ENCODE measurements around the gene AKAP13. TPM values are rescaled to one million over a fixed set of nuclear protein-coding genes. Genes with fewer than 3 reads are reported as not detected.

The AKAP13 gene
- total RNA-seq, 1 donor from 2014 or later, result 450 TPM

DNA sequence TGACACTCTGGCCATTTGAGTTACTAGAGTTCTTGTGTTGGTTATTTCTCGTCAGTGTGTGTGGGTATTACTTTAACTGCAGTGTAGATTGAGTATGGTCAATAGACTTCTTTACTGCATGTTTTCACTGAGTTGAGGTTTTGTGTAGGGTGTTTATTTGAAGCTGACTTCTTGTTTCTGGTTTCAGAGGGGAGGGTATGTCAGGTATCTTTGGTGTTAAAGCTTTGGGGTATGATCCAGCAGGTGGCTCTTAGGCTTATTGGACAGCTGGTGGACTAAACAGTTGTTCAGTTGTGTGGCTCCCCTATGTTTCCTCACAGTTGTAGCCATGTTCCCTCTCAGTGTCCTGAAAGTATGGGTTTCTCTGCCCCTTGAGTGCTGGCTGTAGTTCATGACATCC is 72.0 kb downstream of the AKAP13 start:
- ATAC-seq (no peak), DNase-seq (no peak)
- H3K27me3 ChIP-seq, result no peaks in the 10 kb centered on the region
- intact Hi-C loops (cut with DNase I), result no loop called here
- peaks cover 7% of the 10 kb centered on the region for H3K9me3 ChIP-seq
- H3K27ac ChIP-seq, result no peak overlapping the region
- TF ChIP-seq, protein P1, sequence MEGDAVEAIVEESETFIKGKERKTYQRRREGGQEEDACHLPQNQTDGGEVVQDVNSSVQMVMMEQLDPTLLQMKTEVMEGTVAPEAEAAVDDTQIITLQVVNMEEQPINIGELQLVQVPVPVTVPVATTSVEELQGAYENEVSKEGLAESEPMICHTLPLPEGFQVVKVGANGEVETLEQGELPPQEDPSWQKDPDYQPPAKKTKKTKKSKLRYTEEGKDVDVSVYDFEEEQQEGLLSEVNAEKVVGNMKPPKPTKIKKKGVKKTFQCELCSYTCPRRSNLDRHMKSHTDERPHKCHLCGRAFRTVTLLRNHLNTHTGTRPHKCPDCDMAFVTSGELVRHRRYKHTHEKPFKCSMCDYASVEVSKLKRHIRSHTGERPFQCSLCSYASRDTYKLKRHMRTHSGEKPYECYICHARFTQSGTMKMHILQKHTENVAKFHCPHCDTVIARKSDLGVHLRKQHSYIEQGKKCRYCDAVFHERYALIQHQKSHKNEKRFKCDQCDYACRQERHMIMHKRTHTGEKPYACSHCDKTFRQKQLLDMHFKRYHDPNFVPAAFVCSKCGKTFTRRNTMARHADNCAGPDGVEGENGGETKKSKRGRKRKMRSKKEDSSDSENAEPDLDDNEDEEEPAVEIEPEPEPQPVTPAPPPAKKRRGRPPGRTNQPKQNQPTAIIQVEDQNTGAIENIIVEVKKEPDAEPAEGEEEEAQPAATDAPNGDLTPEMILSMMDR (IDR thresholded peaks at IDR 0.05), result no peak
- no peak overlapping the region for H3K4me3 ChIP-seq
- no peaks in the 10 kb centered on the region for H3K36me3 ChIP-seq
- H3K4me1 ChIP-seq, result peaks cover 4% of the 10 kb centered on the region

DNA sequence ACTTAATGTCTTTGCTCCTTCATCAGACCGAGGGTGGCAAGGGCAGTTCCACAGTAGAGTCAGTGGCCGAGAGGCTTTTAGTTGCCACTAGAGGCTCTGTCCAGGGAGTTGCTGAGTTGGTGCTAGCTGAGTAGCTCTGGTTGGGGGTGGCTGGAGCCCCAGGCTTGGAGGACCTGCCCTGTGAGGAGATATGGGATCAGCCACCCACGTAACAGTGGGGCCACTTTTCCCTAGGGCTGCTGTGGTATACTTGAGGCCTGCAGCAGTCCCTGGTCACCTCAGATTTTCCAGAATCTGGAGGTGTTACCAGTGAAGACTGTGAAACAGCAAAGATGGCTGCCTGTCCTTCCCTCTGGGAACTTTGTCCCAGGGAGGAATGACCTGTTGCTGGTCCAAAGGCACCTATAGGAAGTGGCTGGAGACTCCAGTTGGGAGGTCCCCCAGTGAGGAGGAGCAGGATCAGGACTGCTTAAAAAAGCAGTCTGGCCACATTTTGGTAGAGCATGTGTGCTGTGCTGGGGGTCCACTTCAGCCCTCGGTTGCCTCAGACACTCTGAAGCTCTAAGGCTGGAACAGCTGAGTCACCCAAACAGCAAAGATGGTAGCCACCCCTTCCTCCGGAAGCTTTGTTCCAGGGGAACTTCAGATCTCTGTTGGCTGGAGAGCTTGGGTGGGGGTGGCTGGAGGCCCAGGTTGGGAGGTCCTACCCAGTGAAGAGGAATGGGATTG is 72.9 kb downstream of the AKAP13 start:
- TF ChIP-seq, protein P1 (IDR thresholded peaks at IDR 0.05), result no peak
- Histone ChIP-seq H3K4me3 (no peak overlapping the region), H3K4me1 (peaks cover 4% of the 10 kb centered on the region), H3K36me3 (no peaks in the 10 kb centered on the region), H3K27ac (no peak overlapping the region), H3K27me3 (no peaks in the 10 kb centered on the region), H3K9me3 (peaks cover 7% of the 10 kb centered on the region)
- no peak for DNase-seq
- peak; percentile 39 for ATAC-seq
- intact Hi-C loops (cut with DNase I), result no loop called here

DNA sequence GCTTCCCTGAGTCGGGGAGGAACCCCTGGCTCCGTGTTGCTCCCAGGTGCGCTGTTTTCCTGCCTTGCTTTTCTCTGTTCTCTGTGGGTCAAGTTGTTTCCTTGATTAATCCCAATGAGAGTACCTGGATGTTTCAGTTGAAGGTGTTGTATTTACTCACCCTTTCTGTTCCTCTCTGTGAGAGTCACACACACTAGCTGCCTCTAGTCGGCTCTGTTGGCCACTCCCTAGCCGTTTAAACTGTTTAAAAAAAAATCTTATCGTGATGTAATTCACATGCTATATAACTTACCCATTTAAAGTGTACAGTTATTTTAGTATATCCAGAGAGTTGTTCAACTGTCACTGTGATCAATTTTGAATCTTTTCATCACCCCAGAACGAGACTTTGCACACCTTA is 74.0 kb downstream of the AKAP13 start:
- intact Hi-C loops (cut with DNase I), result no loop called here
- Histone ChIP-seq H3K27ac (no peak overlapping the region), H3K4me1 (peaks cover 4% of the 10 kb centered on the region), H3K4me3 (no peak overlapping the region), H3K27me3 (no peaks in the 10 kb centered on the region), H3K36me3 (no peaks in the 10 kb centered on the region), H3K9me3 (peaks cover 7% of the 10 kb centered on the region)
- DNase-seq, result no peak
- ATAC-seq, result peak; percentile 49
- TF ChIP-seq, protein P1 (IDR thresholded peaks at IDR 0.05), result no peak

DNA sequence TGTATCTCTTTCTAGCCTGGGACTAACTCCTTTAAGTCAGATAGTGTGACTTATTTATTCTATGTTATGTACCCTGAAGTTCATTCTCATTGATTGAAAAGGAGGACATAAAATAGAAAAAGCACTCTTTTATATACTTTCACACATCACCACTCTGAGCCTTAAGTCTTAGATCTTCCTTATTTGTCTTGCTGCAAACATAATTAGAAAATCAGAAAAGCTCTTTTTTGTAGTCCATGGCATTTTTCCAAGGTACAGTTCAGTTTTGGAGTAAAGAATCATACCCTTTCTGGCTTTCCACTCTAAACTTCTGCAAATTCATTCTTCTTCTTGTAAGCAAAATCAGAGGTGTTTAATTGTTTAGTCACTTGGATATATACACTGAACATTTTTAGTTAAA is 75.5 kb downstream of the AKAP13 start:
- intact Hi-C loops (cut with DNase I), result no loop called here
- no peak overlapping the region for H3K27ac ChIP-seq
- H3K4me3 ChIP-seq, result no peak overlapping the region
- ATAC-seq, result no peak
- no peaks in the 10 kb centered on the region for H3K9me3 ChIP-seq
- TF ChIP-seq, protein P1 (IDR thresholded peaks at IDR 0.05), result no peak
- no peak for DNase-seq
- no peaks in the 10 kb centered on the region for H3K36me3 ChIP-seq
- H3K4me1 ChIP-seq, result peaks cover 4% of the 10 kb centered on the region
- no peaks in the 10 kb centered on the region for H3K27me3 ChIP-seq

DNA sequence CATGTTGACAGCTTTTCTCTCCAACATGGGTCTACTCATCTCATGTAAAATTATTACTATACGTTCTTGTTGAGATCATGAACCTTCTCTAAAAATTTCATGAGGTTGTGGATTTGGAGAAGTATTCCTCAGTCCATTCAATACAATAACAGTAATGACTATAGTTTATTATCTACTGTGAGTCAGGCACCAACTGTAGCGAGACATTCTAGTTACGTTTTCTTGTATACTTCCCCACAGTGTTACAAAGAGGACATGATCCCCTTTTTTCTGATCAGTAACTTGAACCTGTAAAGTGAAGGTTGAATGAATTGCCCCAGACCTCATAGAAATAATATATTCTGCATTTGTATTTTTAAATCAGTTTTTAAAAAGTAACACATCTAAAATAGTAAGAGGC is 76.4 kb downstream of the AKAP13 start:
- H3K4me1 ChIP-seq, result peaks cover 4% of the 10 kb centered on the region
- no peak overlapping the region for H3K4me3 ChIP-seq
- no peaks in the 10 kb centered on the region for H3K9me3 ChIP-seq
- DNase-seq (no peak), ATAC-seq (no peak)
- no peaks in the 10 kb centered on the region for H3K36me3 ChIP-seq
- no peaks in the 10 kb centered on the region for H3K27me3 ChIP-seq
- TF ChIP-seq, protein P1 (IDR thresholded peaks at IDR 0.05), result no peak
- intact Hi-C loops (cut with DNase I), result no loop called here
- no peak overlapping the region for H3K27ac ChIP-seq
